ENCODE data around the gene HOXD11.

- TF ChIP-seq CTCF (IDR thresholded peaks at IDR 0.05) = no peak
- TF ChIP-seq POLR2A (IDR thresholded peaks at IDR 0.05) = no peak
Measured at GRCh38 chr2:176078541-176079284, 28.4 kb upstream of the HOXD11 start.

Measured in upper lobe of left lung (tissue), 4 donors.